Measurements from ENCODE around the gene ADGRG1. TPM values are rescaled to one million over a fixed set of nuclear protein-coding genes. Genes with fewer than 3 reads are reported as not detected.

Gene ADGRG1
- total RNA-seq, 6 experiments from 2014 or later: 1.8 to 4.2 (median 3.4) TPM

DNA sequence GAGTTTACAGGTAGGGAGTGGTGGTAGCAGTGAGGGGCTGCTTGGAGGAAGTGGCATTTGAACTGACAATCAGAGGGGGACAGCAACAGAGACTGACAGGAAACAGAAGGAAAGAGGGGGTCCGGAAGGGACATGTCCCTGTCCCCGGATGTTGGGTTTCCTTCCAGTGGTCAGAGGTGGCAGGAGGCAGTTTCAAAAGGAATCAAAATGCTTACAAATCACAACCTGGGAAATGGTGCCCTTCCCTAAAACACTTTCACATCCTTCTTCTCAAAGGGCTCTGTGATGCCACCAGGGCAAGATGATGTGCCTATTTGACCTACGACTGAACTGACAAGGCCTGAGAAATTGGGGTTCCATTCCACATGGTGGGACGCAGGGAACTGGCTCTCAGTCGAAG lies 19.7 kb downstream of the ADGRG1 start:
- ATAC-seq (no peak), DNase-seq (no peak)
- no peaks in the 10 kb centered on the region for H3K36me3 ChIP-seq
- no peak for TF ChIP-seq POLR2A (IDR thresholded peaks at IDR 0.05)
- TF ChIP-seq, protein P1, sequence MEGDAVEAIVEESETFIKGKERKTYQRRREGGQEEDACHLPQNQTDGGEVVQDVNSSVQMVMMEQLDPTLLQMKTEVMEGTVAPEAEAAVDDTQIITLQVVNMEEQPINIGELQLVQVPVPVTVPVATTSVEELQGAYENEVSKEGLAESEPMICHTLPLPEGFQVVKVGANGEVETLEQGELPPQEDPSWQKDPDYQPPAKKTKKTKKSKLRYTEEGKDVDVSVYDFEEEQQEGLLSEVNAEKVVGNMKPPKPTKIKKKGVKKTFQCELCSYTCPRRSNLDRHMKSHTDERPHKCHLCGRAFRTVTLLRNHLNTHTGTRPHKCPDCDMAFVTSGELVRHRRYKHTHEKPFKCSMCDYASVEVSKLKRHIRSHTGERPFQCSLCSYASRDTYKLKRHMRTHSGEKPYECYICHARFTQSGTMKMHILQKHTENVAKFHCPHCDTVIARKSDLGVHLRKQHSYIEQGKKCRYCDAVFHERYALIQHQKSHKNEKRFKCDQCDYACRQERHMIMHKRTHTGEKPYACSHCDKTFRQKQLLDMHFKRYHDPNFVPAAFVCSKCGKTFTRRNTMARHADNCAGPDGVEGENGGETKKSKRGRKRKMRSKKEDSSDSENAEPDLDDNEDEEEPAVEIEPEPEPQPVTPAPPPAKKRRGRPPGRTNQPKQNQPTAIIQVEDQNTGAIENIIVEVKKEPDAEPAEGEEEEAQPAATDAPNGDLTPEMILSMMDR (IDR thresholded peaks at IDR 0.05): no peak
- no peaks in the 10 kb centered on the region for H3K9me3 ChIP-seq
- peak overlapping the region in 1 of 3 donors; percentile 5 for H3K27ac ChIP-seq
- no peaks in the 10 kb centered on the region for H3K27me3 ChIP-seq
- no peaks in the 10 kb centered on the region for H3K4me1 ChIP-seq
- no peak overlapping the region for H3K4me3 ChIP-seq
- intact Hi-C loops (cut with DNase I): loop anchor here in 1 of 2 donors (5.0 kb wide), 2 partner anchors 56 to 71 kb away; no protein-coding TSS in a partner anchor
- WGBS (ENCODE audit: insufficient coverage, low coverage, low lambda C conversion rate, missing lambda C conversion rate): 65% methylated on average over 5 of the region's 5 CpGs

DNA sequence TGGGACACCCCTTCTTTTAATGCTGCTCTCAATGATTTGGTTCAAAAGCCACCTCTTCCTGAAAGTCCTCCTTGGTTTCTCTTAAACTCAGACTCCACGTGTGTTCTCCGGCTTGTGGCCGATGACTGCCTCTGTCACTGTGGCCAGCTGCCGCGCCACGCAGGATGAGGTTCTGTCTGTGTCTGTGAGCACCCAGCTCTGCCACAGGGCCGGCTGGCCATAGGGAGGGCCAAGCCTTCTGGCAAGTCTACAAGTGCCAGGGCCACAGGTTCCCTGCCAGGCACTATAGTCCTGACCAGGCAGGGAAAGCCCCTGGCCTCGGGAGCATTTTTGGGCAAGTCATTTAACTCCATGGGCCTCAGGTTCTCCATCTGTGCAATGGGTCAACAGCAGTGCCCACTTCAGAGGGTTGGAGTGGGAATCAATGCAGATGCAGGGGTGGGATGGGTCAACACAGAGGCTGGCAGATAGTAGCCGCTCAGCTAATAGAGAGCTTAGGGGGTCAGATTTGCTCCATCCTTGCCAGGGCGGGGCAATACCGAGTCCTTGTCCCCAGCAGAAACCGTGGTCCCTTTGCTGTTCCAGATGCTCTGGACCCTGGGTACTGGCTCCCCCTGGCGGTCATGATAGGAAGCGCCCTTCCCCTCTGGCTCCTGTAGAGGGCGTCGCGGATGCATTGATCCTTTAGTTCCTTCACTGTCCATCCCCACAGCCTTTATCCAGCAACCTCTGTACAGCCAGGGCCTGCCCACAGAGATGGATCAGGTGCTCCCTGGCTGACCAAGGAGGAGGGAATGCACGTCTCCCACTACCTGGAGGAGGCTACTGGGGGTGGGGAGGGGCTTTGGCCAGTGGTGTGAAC lies 20.4 kb downstream of the ADGRG1 start:
- DNase-seq (peak; percentile 75 to 84 (median 83)), ATAC-seq (peak; percentile 87 to 96 (median 92))
- Histone ChIP-seq H3K27me3 (no peaks in the 10 kb centered on the region), H3K9me3 (no peaks in the 10 kb centered on the region), H3K4me1 (no peaks in the 10 kb centered on the region), H3K4me3 (no peak overlapping the region), H3K36me3 (no peaks in the 10 kb centered on the region), H3K27ac (peak overlapping the region in 1 of 3 donors; percentile 5)
- 15% methylated on average over 8 of the region's 18 CpGs for WGBS (ENCODE audit: insufficient coverage, low coverage, low lambda C conversion rate, missing lambda C conversion rate)
- intact Hi-C loops (cut with DNase I): loop anchor here in 1 of 2 donors (5.0 kb wide), 2 partner anchors 57 to 72 kb away; no protein-coding TSS in a partner anchor
- TF ChIP-seq POLR2A (IDR thresholded peaks at IDR 0.05): no peak
- TF ChIP-seq, protein P1 (IDR thresholded peaks at IDR 0.05): peak; percentile 100

DNA sequence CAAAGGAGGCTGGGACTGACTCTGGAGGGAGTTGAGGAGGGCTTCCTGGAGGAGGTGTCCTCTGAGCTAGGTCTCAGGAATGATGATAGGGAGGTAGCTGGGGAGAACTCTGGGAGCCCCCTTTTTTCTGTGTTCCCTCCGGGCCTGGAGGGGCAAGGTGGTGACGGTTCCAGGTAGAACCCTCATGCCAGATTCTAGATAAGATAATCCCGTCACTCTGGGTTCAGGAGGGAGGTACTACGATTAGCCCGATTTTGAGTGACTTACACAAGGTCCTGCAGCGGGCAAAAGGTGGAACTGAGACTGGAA lies 21.0 kb downstream of the ADGRG1 start:
- TF ChIP-seq, protein P1 (IDR thresholded peaks at IDR 0.05): no peak
- TF ChIP-seq POLR2A (IDR thresholded peaks at IDR 0.05): no peak
- WGBS (ENCODE audit: insufficient coverage, low coverage, low lambda C conversion rate, missing lambda C conversion rate): no CpG with 5 or more reads among the region's 6 CpGs
- Histone ChIP-seq H3K27me3 (no peaks in the 10 kb centered on the region), H3K36me3 (no peaks in the 10 kb centered on the region), H3K27ac (no peak overlapping the region), H3K4me1 (no peaks in the 10 kb centered on the region), H3K9me3 (no peaks in the 10 kb centered on the region), H3K4me3 (no peak overlapping the region)
- no peak for ATAC-seq
- intact Hi-C loops (cut with DNase I): loop anchor here in 1 of 2 donors (5.0 kb wide), 2 partner anchors 57 to 72 kb away; no protein-coding TSS in a partner anchor
- no peak for DNase-seq

DNA sequence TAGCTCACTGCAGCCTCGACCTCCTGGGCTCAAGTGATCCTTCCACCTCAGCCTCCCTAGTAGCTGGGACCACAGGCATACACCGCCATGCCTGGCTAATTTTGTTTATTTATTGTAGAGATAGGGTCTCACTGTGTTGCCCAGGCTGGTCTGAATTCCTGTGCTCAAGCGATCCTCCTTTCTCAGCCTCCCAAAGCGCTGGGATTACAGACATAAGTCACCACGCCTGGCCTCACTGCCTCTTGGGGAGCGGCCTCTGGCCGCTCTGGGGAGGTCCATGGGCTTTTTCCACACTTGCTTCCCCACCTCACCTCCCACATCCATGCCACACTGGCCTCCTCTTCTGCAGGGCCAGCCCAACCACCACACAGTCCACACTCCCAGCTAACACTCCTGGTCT lies 21.4 kb downstream of the ADGRG1 start:
- no peak for DNase-seq
- intact Hi-C loops (cut with DNase I): loop anchor here (5.0 kb wide), 4 partner anchors 58 to 77 kb away; no protein-coding TSS in a partner anchor
- H3K4me3 ChIP-seq: no peak overlapping the region
- no peaks in the 10 kb centered on the region for H3K27me3 ChIP-seq
- TF ChIP-seq, protein P1 (IDR thresholded peaks at IDR 0.05): no peak
- TF ChIP-seq POLR2A (IDR thresholded peaks at IDR 0.05): no peak
- H3K4me1 ChIP-seq: no peaks in the 10 kb centered on the region
- ATAC-seq: no peak
- 71% methylated on average over 5 of the region's 7 CpGs for WGBS (ENCODE audit: insufficient coverage, low coverage, low lambda C conversion rate, missing lambda C conversion rate)
- no peaks in the 10 kb centered on the region for H3K9me3 ChIP-seq
- H3K27ac ChIP-seq: no peak overlapping the region
- no peaks in the 10 kb centered on the region for H3K36me3 ChIP-seq
